Measurements from ENCODE around the gene SLC11A2. TPM values are rescaled to one million over a fixed set of nuclear protein-coding genes. Genes with fewer than 3 reads are reported as not detected.
"Not testable (repeated sequence)": the region's sequence is repeated elsewhere in the genome, so short reads cannot be mapped to it uniquely, and the experiment has no call there.

Gene SLC11A2
- polyA plus RNA-seq, 1 of the 3 experiments (the other 2 are of a cell fraction), result 27.7 TPM

DNA sequence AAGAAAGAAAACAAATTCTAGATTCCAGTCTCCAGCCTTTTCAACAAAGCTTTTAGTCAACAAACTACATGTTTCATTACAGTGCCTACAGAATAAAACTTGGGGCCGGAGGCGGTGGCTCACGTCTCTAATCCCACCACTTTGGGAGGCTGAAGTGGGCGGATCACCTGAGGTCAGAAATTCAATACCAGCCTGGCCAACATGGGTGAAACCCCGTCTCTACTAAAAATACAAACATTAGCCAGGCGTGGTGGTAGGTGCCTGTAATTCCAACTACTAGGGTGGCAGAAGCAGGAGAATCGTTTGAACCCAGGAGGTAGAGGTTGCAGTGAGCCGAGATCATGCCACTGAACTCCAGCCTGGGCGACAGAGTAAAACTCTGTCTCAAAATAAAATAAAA, 11.7 kb downstream of the SLC11A2 start:
- H4K20me1 ChIP-seq (ENCODE audit: insufficient read depth); H3K9me3 ChIP-seq; H3K9ac ChIP-seq; H3K4me1 ChIP-seq (ENCODE audit: control insufficient read depth in 1 of 2, insufficient read depth in 2 of 2, low read depth in 1 of 2, low read length in 1 of 2); H3K27me3 ChIP-seq (ENCODE audit: insufficient read depth); H3F3A ChIP-seq (replicated peaks; ENCODE audit: insufficient read depth); H2AFZ ChIP-seq (ENCODE audit: low read depth); H3K9me2 ChIP-seq; H3K4me2 ChIP-seq; H3K36me3 ChIP-seq (replicated peaks in 1 of 2; ENCODE audit: control insufficient read depth in 1 of 2, insufficient read depth in 2 of 2, low read length in 1 of 2); H3K4me3 ChIP-seq (ENCODE audit: low read depth in 2 of 2, low read length in 1 of 2); H3K27ac ChIP-seq (ENCODE audit: low read depth in 2 of 2, low read length in 1 of 2); CTCF ChIA-PET; POLR2A ChIA-PET; DNase-seq: not testable (repeated sequence)
- H3K79me2 ChIP-seq (ENCODE audit: insufficient read depth), result peaks cover 88% of the 10 kb centered on the region
- 97% methylated on average over 9 of the region's 9 CpGs for WGBS (ENCODE audit: low lambda C conversion rate)

GRCh38 chr12:51013441-51013840, 12.7 kb downstream of the SLC11A2 start:
- Histone ChIP-seq H2AFZ (ENCODE audit: low read depth) (no peak overlapping the region), H3K9ac (no peak overlapping the region), H3K79me2 (ENCODE audit: insufficient read depth) (peaks cover 85% of the 10 kb centered on the region), H4K20me1 (ENCODE audit: insufficient read depth) (peaks cover 5% of the 10 kb centered on the region; the same call in 1 of the 2 replicates), H3K4me1 (ENCODE audit: control insufficient read depth in 1 of 2, insufficient read depth in 2 of 2, low read depth in 1 of 2, low read length in 1 of 2) (no peaks in the 10 kb centered on the region), H3K36me3 (replicated peaks in 1 of 2; ENCODE audit: control insufficient read depth in 1 of 2, insufficient read depth in 2 of 2, low read length in 1 of 2) (peaks cover 0 to under 1% of the 10 kb centered on the region in 2 experiments), H3K4me2 (no peak overlapping the region), H3F3A (replicated peaks; ENCODE audit: insufficient read depth) (no peaks in the 10 kb centered on the region), H3K9me3 (no peaks in the 10 kb centered on the region), H3K4me3 (ENCODE audit: low read depth in 2 of 2, low read length in 1 of 2) (no peak overlapping the region), H3K27ac (ENCODE audit: low read depth in 2 of 2, low read length in 1 of 2) (no peak overlapping the region), H3K27me3 (ENCODE audit: insufficient read depth) (no peaks in the 10 kb centered on the region), H3K9me2 (no peaks in the 10 kb centered on the region)
- DNase-seq, result no peak
- CTCF ChIA-PET, result no interaction called here
- 89% methylated on average over 7 of the region's 7 CpGs for WGBS (ENCODE audit: low lambda C conversion rate)
- TF ChIP-seq MAX (IDR thresholded peaks at IDR 0.05; ENCODE audit: low read depth), result no peak
- POLR2A ChIA-PET, result no interaction called here

DNA sequence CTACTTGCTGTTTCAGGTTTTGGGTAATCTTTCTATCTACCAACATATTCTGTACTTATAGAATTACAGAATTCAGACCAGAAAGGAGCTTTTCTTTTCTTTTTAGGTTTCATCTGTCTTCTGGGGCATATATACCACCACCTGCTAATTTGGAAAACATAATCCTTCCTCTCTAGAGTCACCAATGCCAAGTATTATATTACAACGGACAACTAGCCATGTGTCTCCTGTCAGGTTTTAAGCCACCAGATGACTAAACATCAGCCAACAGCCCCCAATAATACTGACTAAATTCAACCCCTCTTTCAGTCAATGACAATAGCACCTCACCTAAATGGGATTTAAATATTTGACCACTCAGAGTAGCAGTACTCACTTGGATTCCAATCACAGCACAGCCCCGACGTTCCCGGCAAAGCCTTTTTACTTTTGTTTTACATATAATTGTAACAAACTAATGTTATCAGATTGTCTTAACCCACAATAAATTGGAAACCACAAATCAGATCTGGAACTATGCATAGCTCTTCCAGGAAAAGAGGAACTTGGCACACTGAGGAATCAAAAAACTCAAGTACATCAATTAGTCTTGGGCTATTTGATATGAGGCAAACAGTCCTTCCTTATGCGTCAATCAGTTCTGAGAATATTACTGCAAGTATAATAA, 13.5 kb downstream of the SLC11A2 start:
- ChIA-PET POLR2A (no interaction called here), CTCF (interaction anchor here (1.6 kb wide), 1 partner anchor 25 kb away, joined by 6 read pairs; no protein-coding TSS in a partner anchor)
- H3K9ac ChIP-seq, result no peak overlapping the region
- 73% methylated on average over 5 of the region's 5 CpGs for WGBS (ENCODE audit: low lambda C conversion rate)
- H3K9me2 ChIP-seq, result no peaks in the 10 kb centered on the region
- H3K27me3 ChIP-seq (ENCODE audit: insufficient read depth), result no peaks in the 10 kb centered on the region
- peaks cover 2 to 3% of the 10 kb centered on the region in 2 experiments for H3K36me3 ChIP-seq (replicated peaks in 1 of 2; ENCODE audit: control insufficient read depth in 1 of 2, insufficient read depth in 2 of 2, low read length in 1 of 2)
- H3K27ac ChIP-seq (ENCODE audit: low read depth in 2 of 2, low read length in 1 of 2), result no peak overlapping the region
- H3F3A ChIP-seq (replicated peaks; ENCODE audit: insufficient read depth), result no peaks in the 10 kb centered on the region
- no peak overlapping the region for H3K4me3 ChIP-seq (ENCODE audit: low read depth in 2 of 2, low read length in 1 of 2)
- H3K9me3 ChIP-seq, result no peaks in the 10 kb centered on the region
- no peak overlapping the region for H2AFZ ChIP-seq (ENCODE audit: low read depth)
- peaks cover 80% of the 10 kb centered on the region for H3K79me2 ChIP-seq (ENCODE audit: insufficient read depth)
- peaks cover 5% of the 10 kb centered on the region; the same call in 1 of the 2 replicates for H4K20me1 ChIP-seq (ENCODE audit: insufficient read depth)
- no peak overlapping the region for H3K4me2 ChIP-seq
- TF ChIP-seq, protein P1, sequence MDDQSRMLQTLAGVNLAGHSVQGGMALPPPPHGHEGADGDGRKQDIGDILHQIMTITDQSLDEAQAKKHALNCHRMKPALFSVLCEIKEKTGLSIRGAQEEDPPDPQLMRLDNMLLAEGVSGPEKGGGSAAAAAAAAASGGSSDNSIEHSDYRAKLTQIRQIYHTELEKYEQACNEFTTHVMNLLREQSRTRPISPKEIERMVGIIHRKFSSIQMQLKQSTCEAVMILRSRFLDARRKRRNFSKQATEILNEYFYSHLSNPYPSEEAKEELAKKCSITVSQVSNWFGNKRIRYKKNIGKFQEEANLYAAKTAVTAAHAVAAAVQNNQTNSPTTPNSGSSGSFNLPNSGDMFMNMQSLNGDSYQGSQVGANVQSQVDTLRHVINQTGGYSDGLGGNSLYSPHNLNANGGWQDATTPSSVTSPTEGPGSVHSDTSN (IDR thresholded peaks at IDR 0.05), result 0 out of 2 replicates have a peak, but pooled peaks have one; percentile 7
- TF ChIP-seq RAD21 (IDR thresholded peaks at IDR 0.05; ENCODE audit: low read length), result no peak
- H3K4me1 ChIP-seq (ENCODE audit: control insufficient read depth in 1 of 2, insufficient read depth in 2 of 2, low read depth in 1 of 2, low read length in 1 of 2), result no peaks in the 10 kb centered on the region
- DNase-seq, result no peak
